Nephron progenitor cell (in vitro differentiated cells): ENCODE results near the gene EBF3.
A peak's percentile ranks its signal among the peaks of the same experiment; 100 is the strongest.

Experiments
- DNase-seq: peaks from one replicate; pipeline ENCODE4 v3.0.0; 2021
- H3K27ac Mint-ChIP-seq: 2 replicates; pipeline ENCODE4 v1.8.0; 2021; ENCODE audit warnings: mild to moderate bottlenecking, moderate library complexity, mixed read lengths
- H3K27me3 Mint-ChIP-seq: 2 replicates; pipeline ENCODE4 v1.8.0; 2021; ENCODE audit warnings: mild to moderate bottlenecking, low read depth, mixed read lengths; ENCODE audit not compliant: poor library complexity
- H3K36me3 Mint-ChIP-seq: 2 replicates; pipeline ENCODE4 v1.8.0; 2021; ENCODE audit warnings: low read depth, mixed read lengths
- H3K4me1 Mint-ChIP-seq: 2 replicates; pipeline ENCODE4 v1.8.0; 2021; ENCODE audit warnings: mixed read lengths
- H3K4me3 Mint-ChIP-seq: 2 replicates; pipeline ENCODE4 v1.8.0; 2021; ENCODE audit warnings: mild to moderate bottlenecking, moderate library complexity, mixed read lengths
- H3K9me3 Mint-ChIP-seq: 2 replicates; pipeline ENCODE4 v1.8.0; 2021; ENCODE audit warnings: mild to moderate bottlenecking, moderate library complexity, mixed read lengths
- CTCF ChIP-seq: fragments of 200-600 bp; sonication (generic); IDR thresholded peaks from 2 replicates; pipeline ENCODE4 v1.5.0; 2021; ENCODE audit warnings: antibody characterized with exemption

Gene EBF3

GRCh38 chr10:129886263-129886662 is 77.8 kb downstream of the EBF3 start:
- Mint-ChIP-seq H3K4me3 (peak overlapping the region; percentile 64), H3K9me3 (no peaks in the 10 kb centered on the region), H3K27me3 (no peaks in the 10 kb centered on the region), H3K4me1 (peaks cover 90% of the 10 kb centered on the region), H3K27ac (peak overlapping the region; percentile 95), H3K36me3 (no peaks in the 10 kb centered on the region)
- no peak for DNase-seq
- no peak for TF ChIP-seq CTCF

- H3K27me3 Mint-ChIP-seq = no peaks in the 10 kb centered on the region
- H3K4me1 Mint-ChIP-seq = peaks cover 91% of the 10 kb centered on the region
- peak overlapping the region; percentile 9 for H3K4me3 Mint-ChIP-seq
- DNase-seq = no peak
- no peak for TF ChIP-seq CTCF
- no peaks in the 10 kb centered on the region for H3K36me3 Mint-ChIP-seq
- H3K9me3 Mint-ChIP-seq = no peaks in the 10 kb centered on the region
- peak overlapping the region; percentile 52 for H3K27ac Mint-ChIP-seq
Measured at GRCh38 chr10:129885526-129885925, 78.5 kb downstream of the EBF3 start.

- no peak overlapping the region for H3K27ac Mint-ChIP-seq
Measured at GRCh38 chr10:129884398-129885078, 79.5 kb downstream of the EBF3 start.

GRCh38 chr10:129883626-129884397 is 80.3 kb downstream of the EBF3 start:
- no peaks in the 10 kb centered on the region for H3K9me3 Mint-ChIP-seq
- H3K36me3 Mint-ChIP-seq = peaks cover 7% of the 10 kb centered on the region
- H3K4me3 Mint-ChIP-seq = no peak overlapping the region
- TF ChIP-seq CTCF = no peak
- H3K27ac Mint-ChIP-seq = no peak overlapping the region
- H3K4me1 Mint-ChIP-seq = peaks cover 91% of the 10 kb centered on the region
- no peaks in the 10 kb centered on the region for H3K27me3 Mint-ChIP-seq
- DNase-seq = no peak

More at GRCh38 chr10:129884398-129885078, 79.5 kb downstream of the EBF3 start:
- Mint-ChIP-seq H3K36me3 (peaks cover 2% of the 10 kb centered on the region), H3K4me3 (no peak overlapping the region), H3K4me1 (peaks cover 90% of the 10 kb centered on the region), H3K9me3 (no peaks in the 10 kb centered on the region), H3K27me3 (no peaks in the 10 kb centered on the region)
- TF ChIP-seq CTCF = no peak
- DNase-seq = no peak

- peaks cover 87% of the 10 kb centered on the region for H3K4me1 Mint-ChIP-seq
- H3K27me3 Mint-ChIP-seq = no peaks in the 10 kb centered on the region
Measured at GRCh38 chr10:129883029-129883428, 81.0 kb downstream of the EBF3 start.

More at GRCh38 chr10:129883029-129883428, 81.0 kb downstream of the EBF3 start:
- H3K4me3 Mint-ChIP-seq = no peak overlapping the region
- no peak for TF ChIP-seq CTCF
- H3K36me3 Mint-ChIP-seq = peaks cover 7% of the 10 kb centered on the region
- peak overlapping the region; percentile 75 for H3K27ac Mint-ChIP-seq
- H3K9me3 Mint-ChIP-seq = no peaks in the 10 kb centered on the region
- no peak for DNase-seq
